ENCODE measurements around the gene SNAI1. TPM values are rescaled to one million over a fixed set of nuclear protein-coding genes. Genes with fewer than 3 reads are reported as not detected.

SNAI1 gene
- total RNA-seq = under 1 TPM; 0.21 to 0.61 TPM

- peak; percentile 85 for DNase-seq
- H3K27ac Mint-ChIP-seq = no peak within 1 kb of the TSS
- CTCF ChIA-PET = interaction anchor here (0.6 to 16.2 kb wide), 12 partner anchors 17 to 200 kb away, joined by 3 to 481 read pairs (median 4); no protein-coding TSS in a partner anchor
- peak; percentile 91 for ATAC-seq
- no peaks in the 10 kb centered on the region for H3K9me3 Mint-ChIP-seq (ENCODE audit: low read depth)
- peak within 1 kb of the TSS; percentile 41 for H3K4me3 Mint-ChIP-seq
- peaks cover 26% of the 10 kb centered on the region for H3K27me3 Mint-ChIP-seq
- H3K4me1 Mint-ChIP-seq = peaks cover 18% of the 10 kb centered on the region
- H3K36me3 Mint-ChIP-seq = no peaks in the 10 kb centered on the region
Measured at GRCh38 chr20:49982346-49983122, at the start of gene SNAI1. Gene SNAI1, plus strand, starts transcription at chr20:49982980. Its CDS starts 80 bp downstream, at chr20:49983060.

GRCh38 chr20:49935746-49936152 lies 47.0 kb upstream of the SNAI1 start:
- peaks cover 10% of the 10 kb centered on the region for H3K36me3 Mint-ChIP-seq
- DNase-seq (no peak), ATAC-seq (no peak)
- peaks cover 43% of the 10 kb centered on the region for H3K4me1 Mint-ChIP-seq
- CTCF ChIA-PET = interaction anchor here (0.7 to 4.4 kb wide), 6 partner anchors 10 to 227 kb away, joined by 3 to 21 read pairs (median 6); no protein-coding TSS in a partner anchor
- H3K27me3 Mint-ChIP-seq = no peaks in the 10 kb centered on the region
- H3K9me3 Mint-ChIP-seq (ENCODE audit: low read depth) = no peaks in the 10 kb centered on the region
- peak overlapping the region; percentile 75 for H3K27ac Mint-ChIP-seq
- peak overlapping the region; percentile 94 for H3K4me3 Mint-ChIP-seq

GRCh38 chr20:49936153-49937026 lies 46.4 kb upstream of the SNAI1 start, which contains the start of gene RNF114:
Gene RNF114, plus strand, starts transcription at chr20:49936397. Its CDS starts 16 bp downstream, at chr20:49936413.
- Mint-ChIP-seq H3K4me3 (peak within 1 kb of the TSS; percentile 94), H3K36me3 (peaks cover 16% of the 10 kb centered on the region), H3K27ac (peak within 1 kb of the TSS; percentile 93), H3K9me3 (ENCODE audit: low read depth) (no peaks in the 10 kb centered on the region), H3K4me1 (peaks cover 49% of the 10 kb centered on the region), H3K27me3 (no peaks in the 10 kb centered on the region)
- DNase-seq (peak; percentile 92), ATAC-seq (peak; percentile 89)
- CTCF ChIA-PET = interaction anchor here (1.4 to 4.4 kb wide), 6 partner anchors 9 to 135 kb away, joined by 5 to 21 read pairs (median 6); no protein-coding TSS in a partner anchor

- peak overlapping the region; percentile 93 for H3K27ac Mint-ChIP-seq
- CTCF ChIA-PET = interaction anchor here (0.7 to 4.4 kb wide), 8 partner anchors 9 to 148 kb away, joined by 3 to 21 read pairs (median 6); no protein-coding TSS in a partner anchor
- H3K4me1 Mint-ChIP-seq = peaks cover 50% of the 10 kb centered on the region
- H3K9me3 Mint-ChIP-seq (ENCODE audit: low read depth) = no peaks in the 10 kb centered on the region
- DNase-seq (no peak), ATAC-seq (peak; percentile 30)
- H3K27me3 Mint-ChIP-seq = no peaks in the 10 kb centered on the region
- peaks cover 18% of the 10 kb centered on the region for H3K36me3 Mint-ChIP-seq
- peak overlapping the region; percentile 94 for H3K4me3 Mint-ChIP-seq
Measured at GRCh38 chr20:49937027-49937929, 45.5 kb upstream of the SNAI1 start.

GRCh38 chr20:49938173-49939163 lies 44.3 kb upstream of the SNAI1 start:
- H3K27ac Mint-ChIP-seq = peak overlapping the region; percentile 71
- H3K9me3 Mint-ChIP-seq (ENCODE audit: low read depth) = no peaks in the 10 kb centered on the region
- ATAC-seq (no peak), DNase-seq (no peak)
- CTCF ChIA-PET = interaction anchor here (0.7 to 4.4 kb wide), 5 partner anchors 8 to 147 kb away, joined by 3 to 21 read pairs (median 6); no protein-coding TSS in a partner anchor
- no peaks in the 10 kb centered on the region for H3K27me3 Mint-ChIP-seq
- H3K36me3 Mint-ChIP-seq = peaks cover 24% of the 10 kb centered on the region
- peaks cover 55% of the 10 kb centered on the region for H3K4me1 Mint-ChIP-seq
- peak overlapping the region; percentile 25 for H3K4me3 Mint-ChIP-seq

GRCh38 chr20:49941456-49941855 lies 41.3 kb upstream of the SNAI1 start:
- ATAC-seq (no peak), DNase-seq (no peak)
- H3K4me1 Mint-ChIP-seq = peaks cover 47% of the 10 kb centered on the region
- H3K27ac Mint-ChIP-seq = no peak overlapping the region
- H3K4me3 Mint-ChIP-seq = no peak overlapping the region
- no peaks in the 10 kb centered on the region for H3K9me3 Mint-ChIP-seq (ENCODE audit: low read depth)
- no peaks in the 10 kb centered on the region for H3K27me3 Mint-ChIP-seq
- H3K36me3 Mint-ChIP-seq = peaks cover 44% of the 10 kb centered on the region
- CTCF ChIA-PET = no interaction called here

- Mint-ChIP-seq H3K36me3 (peaks cover 50% of the 10 kb centered on the region), H3K4me1 (peaks cover 44% of the 10 kb centered on the region), H3K27ac (no peak overlapping the region), H3K27me3 (no peaks in the 10 kb centered on the region), H3K4me3 (no peak overlapping the region), H3K9me3 (ENCODE audit: low read depth) (no peaks in the 10 kb centered on the region)
- no peak for DNase-seq
- CTCF ChIA-PET = interaction anchor here (1.2 kb wide), 1 partner anchor 7 kb away, joined by 3 read pairs; no protein-coding TSS in a partner anchor
- no peak for ATAC-seq
Measured at GRCh38 chr20:49942303-49942702, 40.5 kb upstream of the SNAI1 start.

GRCh38 chr20:49942942-49943341 lies 39.8 kb upstream of the SNAI1 start:
- H3K27me3 Mint-ChIP-seq = no peaks in the 10 kb centered on the region
- CTCF ChIA-PET = interaction anchor here (0.6 to 1.2 kb wide), 5 partner anchors 8 to 822 kb away, joined by 3 to 5 read pairs (median 4); no protein-coding TSS in a partner anchor
- no peak overlapping the region for H3K27ac Mint-ChIP-seq
- H3K9me3 Mint-ChIP-seq (ENCODE audit: low read depth) = no peaks in the 10 kb centered on the region
- ATAC-seq = no peak
- no peak for DNase-seq
- no peak overlapping the region for H3K4me3 Mint-ChIP-seq
- peaks cover 38% of the 10 kb centered on the region for H3K4me1 Mint-ChIP-seq
- H3K36me3 Mint-ChIP-seq = peaks cover 53% of the 10 kb centered on the region

- ATAC-seq (no peak), DNase-seq (no peak)
- peaks cover 27% of the 10 kb centered on the region for H3K4me1 Mint-ChIP-seq
- no peak overlapping the region for H3K27ac Mint-ChIP-seq
- peaks cover 59% of the 10 kb centered on the region for H3K36me3 Mint-ChIP-seq
- CTCF ChIA-PET = interaction anchor here (1.5 to 1.6 kb wide), 2 partner anchors 8 to 126 kb away, joined by 6 to 7 read pairs; partner anchors contain the start of gene RNF114
- H3K4me3 Mint-ChIP-seq = no peak overlapping the region
- no peaks in the 10 kb centered on the region for H3K9me3 Mint-ChIP-seq (ENCODE audit: low read depth)
- H3K27me3 Mint-ChIP-seq = no peaks in the 10 kb centered on the region
Measured at GRCh38 chr20:49945306-49945700, 37.5 kb upstream of the SNAI1 start.

GRCh38 chr20:49945701-49946477 lies 36.9 kb upstream of the SNAI1 start:
- Mint-ChIP-seq H3K4me3 (no peak overlapping the region), H3K36me3 (peaks cover 64% of the 10 kb centered on the region), H3K9me3 (ENCODE audit: low read depth) (no peaks in the 10 kb centered on the region), H3K4me1 (peaks cover 26% of the 10 kb centered on the region), H3K27me3 (no peaks in the 10 kb centered on the region), H3K27ac (no peak overlapping the region)
- CTCF ChIA-PET = interaction anchor here (0.9 to 1.7 kb wide), 4 partner anchors 9 to 335 kb away, joined by 3 to 7 read pairs (median 4); partner anchors contain the start of gene RNF114
- no peak for ATAC-seq
- DNase-seq = no peak

GRCh38 chr20:49948178-49948577 lies 34.6 kb upstream of the SNAI1 start:
- H3K27me3 Mint-ChIP-seq = no peaks in the 10 kb centered on the region
- H3K9me3 Mint-ChIP-seq (ENCODE audit: low read depth) = no peaks in the 10 kb centered on the region
- CTCF ChIA-PET = no interaction called here
- H3K27ac Mint-ChIP-seq = no peak overlapping the region
- DNase-seq = no peak
- ATAC-seq = no peak
- no peak overlapping the region for H3K4me3 Mint-ChIP-seq
- H3K4me1 Mint-ChIP-seq = peaks cover 16% of the 10 kb centered on the region
- H3K36me3 Mint-ChIP-seq = peaks cover 70% of the 10 kb centered on the region

Data from activated CD8-positive, alpha-beta memory T cell treated with anti-CD3 and anti-CD28 coated beads, Interleukin-2, amount 10 ng/mL, durations not matched to agents 7 days and 5 days (primary cell).